GM13976 (cell line): ENCODE results near the gene HLA-C.

Source experiments
- DNase-seq: peaks from one replicate; pipeline ENCODE4 v3.0.0; 2012; ENCODE audit warnings: low spot score
- in situ Hi-C: fragments of 300-500 bp; cut with MboI; formaldehyde crosslinking; loops from one replicate; pipeline ENCODE4 v1.12.0; 2022; ENCODE audit warnings: low sequenced_read_pairs, mixed read lengths, inconsistent platforms; ENCODE audit not compliant: unreplicated experiment
- TF ChIP-seq, protein P1 (sequence below): IDR thresholded peaks from 2 replicates; pipeline ENCODE4 v1.5.1; 2012; ENCODE audit warnings: borderline replicate concordance, mild to moderate bottlenecking; ENCODE audit not compliant: insufficient read depth; ENCODE audit errors: extremely low read depth, missing control alignments, control extremely low read depth

Gene HLA-C

DNA sequence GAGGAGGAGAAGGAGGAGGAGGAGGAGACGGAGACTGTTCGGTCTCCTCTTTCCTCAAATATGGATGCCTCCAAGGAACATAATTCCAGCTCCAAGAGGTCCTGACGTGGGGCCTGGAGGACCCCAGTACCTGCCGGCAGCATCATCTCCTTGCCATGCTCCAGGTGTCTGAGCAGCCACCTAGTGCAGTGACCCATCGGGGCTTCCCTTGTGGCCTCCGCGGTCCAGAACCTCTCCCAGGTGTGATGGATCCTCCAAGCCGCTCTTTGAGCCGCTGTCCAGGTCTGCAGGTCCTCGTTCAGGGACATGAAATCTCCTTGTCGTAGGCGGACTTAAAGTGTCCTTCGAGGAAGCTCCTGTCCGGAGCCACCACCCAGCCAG is 35.8 kb upstream of the HLA-C start:
- TF ChIP-seq, protein P1, sequence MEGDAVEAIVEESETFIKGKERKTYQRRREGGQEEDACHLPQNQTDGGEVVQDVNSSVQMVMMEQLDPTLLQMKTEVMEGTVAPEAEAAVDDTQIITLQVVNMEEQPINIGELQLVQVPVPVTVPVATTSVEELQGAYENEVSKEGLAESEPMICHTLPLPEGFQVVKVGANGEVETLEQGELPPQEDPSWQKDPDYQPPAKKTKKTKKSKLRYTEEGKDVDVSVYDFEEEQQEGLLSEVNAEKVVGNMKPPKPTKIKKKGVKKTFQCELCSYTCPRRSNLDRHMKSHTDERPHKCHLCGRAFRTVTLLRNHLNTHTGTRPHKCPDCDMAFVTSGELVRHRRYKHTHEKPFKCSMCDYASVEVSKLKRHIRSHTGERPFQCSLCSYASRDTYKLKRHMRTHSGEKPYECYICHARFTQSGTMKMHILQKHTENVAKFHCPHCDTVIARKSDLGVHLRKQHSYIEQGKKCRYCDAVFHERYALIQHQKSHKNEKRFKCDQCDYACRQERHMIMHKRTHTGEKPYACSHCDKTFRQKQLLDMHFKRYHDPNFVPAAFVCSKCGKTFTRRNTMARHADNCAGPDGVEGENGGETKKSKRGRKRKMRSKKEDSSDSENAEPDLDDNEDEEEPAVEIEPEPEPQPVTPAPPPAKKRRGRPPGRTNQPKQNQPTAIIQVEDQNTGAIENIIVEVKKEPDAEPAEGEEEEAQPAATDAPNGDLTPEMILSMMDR = no peak
- no peak for DNase-seq
- in situ Hi-C loops = no loop called here

DNA sequence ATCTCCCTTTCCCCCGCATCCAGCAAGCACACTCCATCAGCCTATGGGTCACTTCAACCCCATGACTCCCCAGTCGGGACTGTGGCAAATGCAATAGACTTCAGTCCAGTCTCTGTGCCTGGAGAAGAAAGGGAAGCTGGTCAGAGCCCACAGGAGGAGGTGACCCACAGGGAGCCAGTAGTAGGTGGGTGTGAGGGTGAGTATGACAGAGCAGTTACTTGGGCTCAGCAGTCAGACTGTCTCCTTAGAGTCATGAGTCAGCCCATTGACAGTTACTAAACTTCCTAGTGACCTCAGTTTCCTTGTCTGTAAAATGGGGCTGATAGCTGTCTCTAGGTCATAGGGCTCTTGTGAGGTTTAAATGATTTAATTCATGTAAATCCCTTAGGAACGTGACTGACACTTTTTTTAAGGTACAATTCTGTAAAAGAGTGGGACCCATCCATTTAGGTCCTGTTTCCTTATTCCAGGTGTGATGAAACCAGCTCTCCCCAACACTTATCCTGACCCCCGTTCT is 33.9 kb upstream of the HLA-C start:
- DNase-seq = no peak
- TF ChIP-seq, protein P1 = no peak
- in situ Hi-C loops = no loop called here

DNA sequence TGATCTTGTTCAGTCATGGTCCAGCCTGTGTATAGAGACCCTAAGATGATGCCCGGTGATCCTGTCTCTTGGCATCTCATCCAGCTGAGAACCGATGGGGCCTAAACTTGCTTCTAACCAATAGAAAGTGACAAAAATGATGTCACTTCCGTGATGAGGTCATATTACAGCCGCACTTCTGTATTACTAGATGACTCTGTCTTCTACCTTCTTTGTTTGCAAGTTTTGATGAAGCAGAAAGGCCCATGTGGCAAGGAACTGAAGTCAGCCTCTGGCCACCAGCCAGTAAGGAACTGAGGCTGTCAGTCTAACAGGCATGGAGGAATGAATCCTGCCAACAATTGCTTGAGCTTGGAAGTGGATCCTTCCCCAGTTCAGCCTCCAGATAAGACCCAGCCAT is 32.8 kb upstream of the HLA-C start:
- in situ Hi-C loops = no loop called here
- TF ChIP-seq, protein P1 = no peak
- no peak for DNase-seq

DNA sequence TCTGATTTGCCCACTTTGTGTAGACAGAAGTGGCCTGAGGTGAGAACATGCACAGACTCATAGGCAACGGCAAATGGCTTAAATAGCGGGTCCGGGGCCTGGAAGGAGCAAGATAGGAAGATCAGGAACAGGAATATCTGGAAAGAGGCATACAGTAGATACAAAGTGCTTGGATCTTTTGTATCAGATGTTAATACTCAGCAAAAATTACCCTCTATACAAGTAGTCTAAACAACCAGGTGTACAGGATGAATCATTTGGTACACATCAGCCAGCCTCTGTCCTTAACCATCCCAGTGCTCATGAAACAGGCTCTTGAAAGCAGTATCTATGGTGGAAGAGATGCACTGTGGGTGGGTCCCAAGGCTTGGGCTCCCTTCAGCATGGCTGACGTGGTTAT is 28.9 kb upstream of the HLA-C start:
- in situ Hi-C loops = no loop called here
- no peak for DNase-seq
- TF ChIP-seq, protein P1 = no peak

DNA sequence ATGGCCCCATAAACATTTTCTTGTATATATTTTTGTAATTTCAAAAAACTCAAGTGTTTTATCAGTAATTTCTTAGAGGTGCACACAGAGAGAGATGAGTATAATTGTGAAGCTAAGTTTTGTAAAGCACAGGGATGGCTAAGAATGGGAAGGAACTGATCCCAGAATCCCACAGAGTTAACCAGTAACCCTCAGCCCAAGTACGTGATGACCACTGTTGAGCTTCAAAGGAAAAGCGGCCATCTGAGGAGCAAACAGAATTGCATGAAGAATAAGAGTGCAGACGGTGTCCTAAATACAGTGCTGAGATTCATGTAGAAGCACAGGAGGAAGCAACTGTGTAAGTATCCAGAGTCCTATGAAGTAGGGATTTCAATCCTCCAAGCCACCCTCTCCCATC is 28.1 kb upstream of the HLA-C start:
- in situ Hi-C loops = no loop called here
- DNase-seq = no peak
- TF ChIP-seq, protein P1 = no peak

DNA sequence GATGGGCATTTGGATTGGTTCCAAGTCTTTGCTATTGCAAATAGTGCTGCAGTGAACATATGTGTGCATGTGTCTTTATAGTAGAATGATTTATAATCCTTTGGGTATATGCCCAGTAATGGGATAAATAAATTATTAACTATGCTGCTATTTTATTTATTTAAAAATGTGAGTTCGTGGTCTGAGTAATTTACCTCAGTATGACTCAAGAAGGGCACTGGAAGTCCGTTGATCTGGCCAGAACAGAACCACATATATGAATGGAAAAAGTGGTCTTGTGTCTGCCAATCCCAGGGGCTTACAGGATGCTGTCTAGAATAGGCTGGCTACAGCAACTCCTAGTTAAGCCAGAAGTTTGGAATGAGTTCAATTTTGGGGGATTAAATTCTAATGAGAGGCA is 27.6 kb upstream of the HLA-C start:
- TF ChIP-seq, protein P1 = no peak
- DNase-seq = no peak
- in situ Hi-C loops = no loop called here

DNA sequence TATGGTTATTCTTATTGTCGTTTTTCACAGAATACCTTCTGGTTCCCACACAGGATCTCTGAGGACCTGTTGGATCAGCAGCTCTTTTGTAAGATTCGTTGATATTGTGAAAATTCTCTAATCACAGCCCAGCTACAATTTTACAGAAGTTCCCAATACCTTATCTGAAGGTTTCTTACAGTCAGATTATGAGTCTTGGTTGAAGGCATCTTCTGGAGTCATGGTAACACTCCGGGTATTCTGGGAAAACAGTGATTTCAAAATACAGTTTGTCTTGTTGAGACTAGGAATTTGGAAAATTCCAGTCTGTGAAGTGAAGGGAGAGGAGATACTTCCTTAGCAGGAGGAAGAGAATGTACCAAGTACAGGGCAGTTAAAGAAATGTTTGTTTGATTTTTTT is 22.2 kb upstream of the HLA-C start:
- in situ Hi-C loops = no loop called here
- TF ChIP-seq, protein P1 = no peak
- DNase-seq = no peak
